HG03565 (cell line): ENCODE results near the gene RTEL1.
"Not testable (repeated sequence)": the region's sequence is repeated elsewhere in the genome, so short reads cannot be mapped to it uniquely, and the experiment has no call there.

Experiments
- ATAC-seq: cut with Tn5 transposase; IDR thresholded peaks from one replicate; pipeline ENCODE4 v1.9.1; 2021; ENCODE audit warnings: mild to moderate bottlenecking, moderate library complexity; ENCODE audit not compliant: unreplicated experiment

Gene RTEL1

GRCh38 chr20:63708301-63709148 lies 50.4 kb downstream of the RTEL1 start:
- ATAC-seq: no peak

GRCh38 chr20:63709149-63709527 lies 51.0 kb downstream of the RTEL1 start:
- no peak for ATAC-seq

DNA sequence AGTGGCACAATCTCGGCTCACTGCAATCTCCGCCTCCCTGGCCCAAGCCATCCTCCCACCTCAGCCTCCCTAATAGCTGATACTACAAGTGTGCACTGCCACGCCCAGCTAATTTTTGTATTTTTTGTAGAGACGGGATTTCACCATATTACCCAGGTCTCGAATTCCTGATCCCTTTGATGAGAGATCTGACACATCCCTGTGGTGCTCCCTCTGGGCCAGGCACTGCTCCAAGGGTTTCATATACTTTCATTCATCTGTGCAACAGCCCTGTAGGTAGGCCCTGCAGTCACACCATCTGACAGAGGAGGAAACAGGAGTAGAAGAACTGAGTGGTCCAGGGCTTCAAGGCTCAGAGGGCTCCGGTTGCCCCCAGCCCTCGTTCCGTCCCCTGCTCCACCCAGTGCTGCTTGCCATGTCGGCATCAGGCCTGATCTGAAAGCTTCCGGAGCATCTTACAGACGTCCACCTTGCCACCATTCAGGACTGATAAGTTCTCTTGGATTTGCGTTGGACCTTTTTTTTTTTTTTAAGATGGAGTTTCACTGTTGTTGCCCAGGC lies 53.1 kb downstream of the RTEL1 start:
- no peak for ATAC-seq

DNA sequence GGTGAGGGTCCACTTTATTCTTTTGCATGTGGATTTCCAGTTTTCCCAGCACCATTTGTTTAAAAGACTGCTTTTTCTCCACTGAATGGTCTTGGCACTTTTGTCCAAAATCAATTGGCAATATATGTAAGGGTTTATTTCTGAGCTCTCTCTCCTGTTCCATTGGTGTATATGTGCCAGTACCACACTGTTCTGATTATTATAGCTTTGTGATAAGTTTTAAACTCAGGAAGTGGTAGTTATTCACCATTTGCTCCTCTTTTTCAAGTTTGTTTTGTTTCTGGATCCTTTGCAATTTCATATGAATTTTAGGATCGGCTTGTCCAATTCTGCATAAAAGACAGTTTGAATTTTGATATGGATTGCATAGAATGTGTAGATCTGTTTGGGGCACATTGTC lies 54.1 kb downstream of the RTEL1 start:
- ATAC-seq: no peak

- no peak for ATAC-seq
Observed at GRCh38 chr20:63714858-63715257, 56.7 kb downstream of the RTEL1 start.

GRCh38 chr20:63718996-63719395 lies 60.9 kb downstream of the RTEL1 start:
- no peak for ATAC-seq

DNA sequence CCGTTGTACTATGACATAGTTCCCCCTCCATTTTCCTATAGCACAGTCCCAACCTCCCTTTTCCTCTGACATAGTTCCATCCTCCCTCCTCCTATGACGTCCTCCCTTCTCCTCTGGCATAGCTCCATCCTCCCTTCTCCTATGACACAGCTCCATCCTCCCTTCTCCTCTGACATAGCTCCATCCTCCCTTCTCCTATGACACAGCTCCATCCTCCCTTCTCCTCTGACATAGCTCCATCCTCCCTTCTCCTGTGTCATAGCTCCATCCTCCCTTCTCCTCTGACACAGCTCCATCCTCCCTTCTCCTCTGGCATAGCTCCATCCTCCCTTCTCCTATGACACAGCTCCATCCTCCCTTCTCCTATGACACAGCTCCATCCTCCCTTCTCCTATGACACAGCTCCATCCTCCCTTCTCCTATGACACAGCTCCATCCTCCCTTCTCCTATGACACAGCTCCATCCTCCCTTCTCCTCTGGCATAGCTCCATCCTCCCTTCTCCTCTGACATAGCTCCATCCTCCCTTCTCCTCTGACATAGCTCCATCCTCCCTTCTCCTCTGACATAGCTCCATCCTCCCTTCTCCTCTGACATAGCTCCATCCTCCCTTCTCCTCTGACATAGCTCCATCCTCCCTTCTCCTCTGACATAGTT lies 65.0 kb downstream of the RTEL1 start:
- not testable (repeated sequence) for ATAC-seq

DNA sequence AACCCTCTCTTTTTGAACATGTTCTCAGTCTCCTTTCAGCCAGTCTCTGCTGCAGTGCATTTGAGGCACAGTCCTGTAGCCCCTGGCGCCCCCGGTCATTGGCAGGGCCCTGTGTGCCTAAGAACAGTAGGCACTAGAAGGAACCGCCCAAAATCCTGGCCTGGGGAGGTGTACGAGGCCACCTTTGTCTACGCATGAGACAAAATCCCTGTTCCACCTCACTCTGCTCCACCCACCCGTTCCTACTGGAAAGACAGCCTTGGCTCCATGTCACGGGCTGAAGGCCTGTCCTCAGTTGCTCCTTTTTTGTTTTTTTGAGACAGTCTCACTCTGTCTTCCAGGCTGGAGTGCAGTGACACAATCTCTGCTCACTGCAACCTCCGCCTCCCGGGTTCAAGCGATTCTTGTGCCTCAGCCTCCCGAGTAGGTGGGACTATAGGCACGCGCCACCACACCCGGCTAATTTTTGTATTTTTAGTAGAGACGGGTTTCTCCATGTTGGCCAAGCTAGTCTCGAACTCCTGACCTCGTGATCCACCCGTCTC lies 72.1 kb downstream of the RTEL1 start:
- not testable (repeated sequence) for ATAC-seq

DNA sequence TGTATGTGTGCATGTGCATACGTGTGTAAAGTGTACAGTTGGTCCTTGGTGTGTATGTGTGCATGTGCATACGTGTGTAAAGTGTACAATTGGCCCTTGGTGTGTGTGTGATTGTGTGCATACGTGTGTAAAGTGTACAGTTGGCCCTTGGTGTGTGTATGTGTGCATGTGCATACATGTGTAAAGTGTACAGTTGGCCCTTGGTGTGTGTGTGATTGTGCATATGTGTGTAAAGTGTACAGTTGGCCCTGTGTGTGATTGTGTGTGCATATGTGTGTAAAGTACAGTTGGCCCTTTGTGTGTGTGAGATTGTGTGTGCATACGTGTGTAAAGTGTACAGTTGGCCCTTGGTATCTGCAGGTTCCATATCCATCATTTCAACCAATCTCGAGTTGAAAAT lies 73.3 kb downstream of the RTEL1 start:
- no peak for ATAC-seq

DNA sequence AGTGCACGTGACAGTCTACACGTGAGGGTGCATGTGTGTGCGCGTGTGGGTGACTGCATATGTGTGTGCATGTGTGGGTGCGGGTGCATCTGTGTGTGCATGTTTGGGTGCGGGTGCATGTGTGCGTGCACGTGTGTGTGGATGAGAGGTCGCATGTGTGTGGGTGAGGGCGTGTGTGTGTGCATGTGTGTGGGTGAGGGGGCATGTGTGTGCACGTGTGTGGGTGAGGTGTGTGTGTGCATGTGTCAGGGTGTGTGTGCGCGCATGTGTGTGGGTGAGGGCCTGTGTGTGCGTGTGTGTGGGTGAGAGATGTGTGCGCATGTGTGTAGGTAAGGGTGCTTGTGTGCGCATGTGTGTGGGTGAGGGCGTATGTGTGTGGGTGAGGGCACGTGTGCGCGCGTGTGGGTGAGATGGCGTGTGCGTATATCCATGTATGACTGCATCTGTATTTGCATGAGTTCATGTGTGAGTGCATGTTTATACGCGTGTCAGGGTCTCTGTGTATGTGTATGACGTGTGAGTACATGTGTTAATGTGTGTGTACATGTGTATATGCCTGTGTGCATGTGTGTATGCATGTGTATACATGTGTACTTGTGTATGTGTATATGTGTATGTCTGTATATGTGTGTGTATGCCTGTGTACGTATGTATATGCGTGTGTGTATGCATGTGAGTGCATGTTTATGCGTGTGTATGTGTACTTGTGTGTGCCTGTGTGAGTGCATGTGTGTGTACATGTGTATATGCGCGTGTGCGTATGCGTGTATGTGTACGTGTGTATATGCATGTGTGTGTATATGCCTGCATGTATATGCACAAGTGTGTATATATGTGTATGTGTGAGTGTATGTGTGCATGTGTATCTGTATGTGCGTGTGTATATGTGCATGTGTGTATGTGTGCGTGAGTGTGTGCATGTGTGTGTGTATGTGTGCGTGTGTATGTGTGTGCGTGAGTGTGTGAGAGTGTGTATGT lies 74.3 kb downstream of the RTEL1 start:
- no peak for ATAC-seq

GRCh38 chr20:63733117-63733516 lies 75.0 kb downstream of the RTEL1 start:
- no peak for ATAC-seq

DNA sequence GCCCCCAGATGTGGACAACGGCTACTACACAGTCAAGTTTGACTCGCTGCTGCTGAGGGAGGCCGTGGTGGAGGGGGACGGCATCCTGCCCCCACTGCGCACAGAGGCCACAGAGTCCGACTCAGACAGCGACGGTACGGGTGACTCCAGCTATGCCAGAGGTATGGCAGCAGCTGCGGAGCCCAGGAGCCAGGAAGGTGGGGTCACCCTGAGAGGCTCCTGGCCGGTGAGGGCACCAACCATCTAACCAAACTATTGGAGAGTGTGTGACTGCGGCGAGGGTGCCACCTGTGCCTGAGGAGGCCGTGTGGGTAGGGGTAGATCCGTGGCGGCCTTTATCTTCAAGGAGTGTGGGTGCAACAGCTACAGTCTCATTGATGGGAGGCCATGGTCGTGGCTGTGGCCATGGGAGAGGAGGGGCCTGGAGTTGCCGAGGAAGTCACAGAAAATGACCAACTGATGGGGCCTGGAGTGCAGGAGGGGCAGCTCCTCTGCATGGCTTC lies 75.5 kb downstream of the RTEL1 start:
- ATAC-seq: no peak

GRCh38 chr20:63734111-63734945 lies 76.2 kb downstream of the RTEL1 start:
- ATAC-seq: no peak

DNA sequence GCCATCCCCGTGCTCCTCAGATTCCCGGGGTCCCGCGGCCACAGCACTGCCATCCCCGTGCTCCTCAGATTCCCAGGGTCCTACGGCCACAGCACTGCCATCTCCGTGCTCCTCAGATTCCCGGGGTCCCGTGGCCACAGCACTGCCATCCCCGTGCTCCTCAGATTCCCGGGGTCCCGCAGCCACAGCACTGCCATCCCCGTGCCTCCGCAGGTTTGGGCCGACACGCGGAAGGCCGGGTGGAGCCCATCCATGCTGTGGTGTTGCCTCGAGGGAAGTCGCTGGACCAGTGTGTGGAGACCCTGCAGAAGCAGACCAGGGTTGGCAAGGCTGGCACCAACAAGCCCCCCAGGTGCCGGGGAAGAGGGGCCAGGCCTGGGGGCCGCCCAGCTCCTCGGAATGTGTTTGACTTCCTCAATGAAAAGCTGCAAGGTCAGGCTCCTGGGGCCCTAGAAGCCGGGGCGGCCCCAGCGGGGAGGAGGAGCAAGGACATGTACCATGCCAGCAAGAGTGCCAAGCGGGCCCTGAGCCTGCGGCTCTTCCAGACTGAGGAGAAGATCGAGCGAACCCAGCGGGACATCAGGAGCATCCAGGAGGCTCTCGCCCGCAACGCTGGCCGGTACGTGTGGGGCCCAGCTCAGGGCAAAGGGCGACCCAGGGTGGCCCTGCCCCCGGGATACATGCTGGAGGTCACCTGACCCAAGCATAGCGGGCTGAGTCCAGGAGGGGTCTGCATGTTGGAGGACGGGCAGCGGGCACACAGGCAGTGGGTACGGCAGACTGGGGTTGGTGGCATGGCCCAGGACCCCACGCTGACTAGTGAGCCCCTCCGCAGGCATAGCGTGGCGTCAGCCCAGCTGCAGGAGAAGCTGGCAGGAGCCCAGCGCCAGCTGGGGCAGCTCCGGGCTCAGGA lies 77.1 kb downstream of the RTEL1 start:
- no peak for ATAC-seq

DNA sequence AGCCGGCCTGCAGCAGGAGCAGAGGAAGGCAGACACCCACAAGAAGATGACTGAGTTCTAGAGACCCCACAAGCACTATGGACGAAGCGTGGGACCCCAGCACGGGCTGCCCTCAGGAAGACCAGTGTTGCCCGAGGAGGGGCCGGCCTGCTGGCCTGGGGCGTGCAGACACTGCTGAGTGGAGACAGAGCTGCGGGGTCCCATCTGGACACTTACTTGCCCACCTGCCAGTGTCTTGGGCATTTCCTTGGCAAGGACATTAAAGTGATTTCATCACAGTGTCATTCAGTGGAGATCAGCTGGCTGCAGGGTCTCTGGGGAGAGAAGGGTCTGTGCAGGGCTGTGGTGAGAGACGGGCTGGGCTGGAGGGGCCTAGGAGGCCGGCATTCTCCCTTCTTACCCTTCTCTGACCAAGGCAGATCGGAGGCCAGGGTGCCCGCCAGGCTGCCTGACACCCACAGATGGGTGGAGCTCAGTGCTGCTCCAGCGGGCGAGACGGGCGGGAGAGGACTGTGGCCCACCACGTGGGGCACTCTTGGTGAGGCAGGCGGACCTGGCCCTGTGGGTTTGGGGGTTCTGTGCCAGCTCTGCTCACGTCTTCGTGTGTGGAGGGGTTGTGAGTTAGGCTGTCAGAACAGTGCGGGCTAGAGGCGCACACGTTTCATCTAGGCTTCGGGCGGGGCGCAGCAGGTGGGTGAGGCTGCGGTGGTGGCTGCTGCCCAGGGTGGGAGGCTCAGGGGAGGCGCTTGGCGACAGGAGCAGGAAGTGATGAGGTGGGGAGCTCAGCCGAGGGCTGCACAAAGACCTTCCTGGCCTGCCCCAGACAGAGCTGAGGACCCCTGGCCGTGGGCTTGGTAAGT lies 78.0 kb downstream of the RTEL1 start, which contains the start of gene LIME1:
Gene LIME1 (plus strand): TSS at position 806 of the 860 bp plus-strand sequence. CDS start 886 bp downstream, outside the sequence.
- ATAC-seq: no peak

- ATAC-seq: no peak
Observed at GRCh38 chr20:63736893-63737694, 79.0 kb downstream of the RTEL1 start.

DNA sequence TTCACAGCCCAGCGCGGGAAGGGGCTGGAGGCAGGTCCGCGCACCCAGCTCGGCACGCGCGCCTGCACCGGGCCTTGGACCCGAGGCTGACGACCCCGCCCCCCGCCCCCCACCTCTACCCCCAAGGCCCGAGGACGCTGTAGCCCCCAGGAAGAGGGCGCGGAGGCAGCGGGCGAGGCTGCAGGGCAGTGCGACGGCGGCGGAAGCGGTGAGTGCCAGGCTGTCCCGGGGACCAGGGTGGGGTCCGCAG lies 79.5 kb downstream of the RTEL1 start:
- ATAC-seq: no peak
